Gastrocnemius medialis (tissue), 4 donors: ENCODE results near the gene ASCC1.

Experiments
- CTCF ChIP-seq, 5 experiments: fragments of 450-650 bp in 3 of 5; fragments of 200-600 bp in 2 of 5; sonication (generic) in 2 of 5; IDR thresholded peaks in 4 of 5; conservative IDR thresholded peaks in 1 of 5; 1 replicate in 4 of 5; 2 replicates in 1 of 5; pipeline ENCODE4 v1.5.1; 2016 to 2019; ENCODE audit warnings: antibody characterized with exemption in 5 of 5, mild to moderate bottlenecking in 3 of 5, moderate library complexity in 3 of 5
- POLR2A ChIP-seq, 2 donors: fragments of 450-650 bp; IDR thresholded peaks; one replicate each; pipeline ENCODE4 v1.6.1; 2017; ENCODE audit warnings: antibody characterized with exemption in 2 of 2, mild to moderate bottlenecking in 2 of 2, moderate library complexity in 2 of 2

GRCh38 chr10:72116372-72116771 is 99.7 kb downstream of the ASCC1 start:
- TF ChIP-seq CTCF (IDR thresholded peaks at IDR 0.05 in 4 of 5, conservative IDR thresholded peaks at IDR 0.05 in 1 of 5) (no peak), POLR2A (IDR thresholded peaks at IDR 0.05) (no peak)
